ENCODE measurements around the gene LAMTOR3.
A peak's percentile ranks its signal among the peaks of the same experiment; 100 is the strongest.

Gene LAMTOR3, protein sequence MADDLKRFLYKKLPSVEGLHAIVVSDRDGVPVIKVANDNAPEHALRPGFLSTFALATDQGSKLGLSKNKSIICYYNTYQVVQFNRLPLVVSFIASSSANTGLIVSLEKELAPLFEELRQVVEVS

DNA sequence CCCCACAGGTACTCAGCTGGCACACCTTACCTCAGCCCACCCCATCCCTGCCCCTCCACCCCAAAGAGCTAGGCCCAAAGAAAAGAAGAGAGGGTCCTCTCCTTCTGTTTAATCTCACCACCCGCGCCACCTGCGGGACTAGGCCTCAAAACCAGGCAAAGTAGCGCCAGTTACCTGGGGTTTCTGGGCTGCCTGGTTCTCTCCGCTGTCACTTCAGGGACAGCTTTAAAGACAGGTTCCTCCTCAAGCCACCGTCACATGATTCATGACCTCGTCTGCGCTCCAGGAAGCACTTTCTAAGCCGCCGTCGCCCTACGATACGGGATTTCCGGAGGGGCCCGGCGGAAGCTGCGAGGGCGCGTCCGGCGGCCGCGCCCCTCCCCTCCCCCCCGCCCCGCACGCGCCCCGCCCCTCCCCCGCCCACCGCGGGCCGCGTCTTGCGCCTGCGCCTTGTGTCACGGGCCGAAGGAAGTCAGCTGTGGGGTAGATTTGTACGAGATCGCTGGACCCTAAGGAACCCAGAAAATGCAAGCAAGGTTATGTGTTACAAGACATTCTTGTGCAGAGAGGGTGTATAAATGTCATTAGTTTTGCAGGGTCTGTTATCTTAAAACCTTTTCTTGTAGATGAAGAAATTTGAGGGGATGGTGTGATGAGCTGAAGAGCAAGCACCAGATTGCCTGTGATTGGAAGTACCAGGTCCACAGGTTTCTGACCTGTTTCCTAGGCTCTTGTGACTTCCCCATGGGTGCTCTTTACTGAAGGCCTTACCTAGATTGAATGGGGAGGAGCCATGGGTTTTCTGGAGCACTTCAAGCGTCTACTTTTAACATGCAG is at the start of gene LAMTOR3:
LAMTOR3 (minus strand) TSS at position 267 of the 837 bp plus-strand sequence. CDS start 464 bp downstream, outside the sequence.
- Mint-ChIP-seq H3K4me1 (peaks cover 32% of the 10 kb centered on the region), H3K4me3 (peak within 1 kb of the TSS; percentile 99), H3K27ac (peak within 1 kb of the TSS; percentile 98), H3K27me3 (ENCODE audit: low read depth, poor library complexity) (no peaks in the 10 kb centered on the region), H3K36me3 (ENCODE audit: low read depth) (no peaks in the 10 kb centered on the region), H3K9me3 (no peaks in the 10 kb centered on the region)
- peak; percentile 81 for DNase-seq
- TF ChIP-seq, protein P1, sequence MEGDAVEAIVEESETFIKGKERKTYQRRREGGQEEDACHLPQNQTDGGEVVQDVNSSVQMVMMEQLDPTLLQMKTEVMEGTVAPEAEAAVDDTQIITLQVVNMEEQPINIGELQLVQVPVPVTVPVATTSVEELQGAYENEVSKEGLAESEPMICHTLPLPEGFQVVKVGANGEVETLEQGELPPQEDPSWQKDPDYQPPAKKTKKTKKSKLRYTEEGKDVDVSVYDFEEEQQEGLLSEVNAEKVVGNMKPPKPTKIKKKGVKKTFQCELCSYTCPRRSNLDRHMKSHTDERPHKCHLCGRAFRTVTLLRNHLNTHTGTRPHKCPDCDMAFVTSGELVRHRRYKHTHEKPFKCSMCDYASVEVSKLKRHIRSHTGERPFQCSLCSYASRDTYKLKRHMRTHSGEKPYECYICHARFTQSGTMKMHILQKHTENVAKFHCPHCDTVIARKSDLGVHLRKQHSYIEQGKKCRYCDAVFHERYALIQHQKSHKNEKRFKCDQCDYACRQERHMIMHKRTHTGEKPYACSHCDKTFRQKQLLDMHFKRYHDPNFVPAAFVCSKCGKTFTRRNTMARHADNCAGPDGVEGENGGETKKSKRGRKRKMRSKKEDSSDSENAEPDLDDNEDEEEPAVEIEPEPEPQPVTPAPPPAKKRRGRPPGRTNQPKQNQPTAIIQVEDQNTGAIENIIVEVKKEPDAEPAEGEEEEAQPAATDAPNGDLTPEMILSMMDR (IDR thresholded peaks at IDR 0.05), result no peak

DNA sequence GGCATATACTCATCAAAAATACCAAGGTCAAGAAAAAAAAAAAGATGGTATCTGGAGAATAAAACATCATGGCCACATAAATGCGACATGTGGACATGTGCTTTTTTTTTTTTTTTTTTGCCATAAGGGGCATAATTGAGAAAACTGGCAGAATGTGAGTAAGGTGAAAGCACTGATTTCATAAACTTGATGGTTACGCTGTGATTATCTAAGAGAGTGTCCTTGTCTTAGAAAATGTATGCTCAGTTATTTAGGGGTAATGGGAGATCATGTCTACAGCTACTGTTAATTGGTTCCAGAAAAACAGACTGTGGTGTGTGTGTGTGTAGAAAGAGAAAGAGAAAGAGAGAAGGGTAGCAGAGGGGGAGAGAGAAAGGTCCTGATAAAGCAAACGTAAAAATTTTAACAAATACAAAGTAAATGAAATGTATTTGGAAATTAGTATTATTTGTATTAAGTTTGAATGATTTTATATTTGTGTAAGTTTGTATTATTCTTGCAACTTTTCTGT is 44.1 kb upstream of the LAMTOR3 start:
- peaks cover 6% of the 10 kb centered on the region for H3K4me1 Mint-ChIP-seq
- no peaks in the 10 kb centered on the region for H3K27me3 Mint-ChIP-seq (ENCODE audit: low read depth, poor library complexity)
- TF ChIP-seq, protein P1 (IDR thresholded peaks at IDR 0.05), result no peak
- DNase-seq, result no peak
- H3K27ac Mint-ChIP-seq, result peak overlapping the region; percentile 17
- peaks cover 54% of the 10 kb centered on the region for H3K9me3 Mint-ChIP-seq
- H3K4me3 Mint-ChIP-seq, result no peak overlapping the region
- H3K36me3 Mint-ChIP-seq (ENCODE audit: low read depth), result peaks cover 81% of the 10 kb centered on the region

DNA sequence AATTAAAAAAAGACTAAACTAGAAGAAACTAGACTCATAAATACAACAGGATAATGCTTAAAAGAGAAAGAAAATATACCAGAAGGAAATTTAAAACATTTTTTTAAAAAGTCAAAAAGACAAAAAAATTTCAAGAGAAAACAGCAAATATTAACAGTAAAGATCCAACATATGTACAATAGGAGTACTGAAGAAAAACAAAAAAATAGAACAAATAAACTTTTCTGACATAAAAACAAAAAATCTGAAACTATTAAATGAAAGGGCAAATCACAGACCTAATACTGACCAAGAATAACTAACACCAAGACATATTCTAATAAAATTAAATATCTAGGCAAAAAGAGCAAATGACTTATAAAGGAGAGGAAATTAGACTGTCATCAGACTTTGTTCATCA is 40.7 kb upstream of the LAMTOR3 start:
- no peak overlapping the region for H3K4me3 Mint-ChIP-seq
- H3K36me3 Mint-ChIP-seq (ENCODE audit: low read depth), result peaks cover 90% of the 10 kb centered on the region
- peaks cover 63% of the 10 kb centered on the region for H3K9me3 Mint-ChIP-seq
- H3K27ac Mint-ChIP-seq, result no peak overlapping the region
- no peak for DNase-seq
- TF ChIP-seq, protein P1 (IDR thresholded peaks at IDR 0.05), result no peak
- H3K4me1 Mint-ChIP-seq, result no peaks in the 10 kb centered on the region
- H3K27me3 Mint-ChIP-seq (ENCODE audit: low read depth, poor library complexity), result no peaks in the 10 kb centered on the region

DNA sequence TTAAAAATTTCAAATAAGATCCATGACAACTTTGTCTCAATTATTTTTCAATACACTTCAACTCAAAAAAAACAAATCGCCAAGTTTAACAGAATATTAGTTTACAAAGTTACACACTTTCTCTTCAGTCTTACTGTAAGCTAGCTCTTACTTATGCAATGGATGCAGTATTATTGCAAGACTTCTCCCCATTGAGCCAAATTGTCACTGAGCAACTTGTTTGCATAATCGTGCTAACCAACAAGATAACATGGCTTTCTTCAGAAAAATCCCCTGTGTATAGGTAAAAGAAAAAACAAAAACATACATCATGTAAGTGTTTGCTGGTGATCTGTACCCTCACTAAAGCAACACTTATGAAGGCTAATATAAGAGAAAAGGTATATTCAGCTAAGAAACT is 33.3 kb upstream of the LAMTOR3 start:
- no peak overlapping the region for H3K27ac Mint-ChIP-seq
- H3K9me3 Mint-ChIP-seq, result peaks cover 17% of the 10 kb centered on the region
- no peaks in the 10 kb centered on the region for H3K27me3 Mint-ChIP-seq (ENCODE audit: low read depth, poor library complexity)
- TF ChIP-seq, protein P1 (IDR thresholded peaks at IDR 0.05), result no peak
- no peak overlapping the region for H3K4me3 Mint-ChIP-seq
- no peaks in the 10 kb centered on the region for H3K4me1 Mint-ChIP-seq
- DNase-seq, result no peak
- H3K36me3 Mint-ChIP-seq (ENCODE audit: low read depth), result peaks cover 46% of the 10 kb centered on the region

DNA sequence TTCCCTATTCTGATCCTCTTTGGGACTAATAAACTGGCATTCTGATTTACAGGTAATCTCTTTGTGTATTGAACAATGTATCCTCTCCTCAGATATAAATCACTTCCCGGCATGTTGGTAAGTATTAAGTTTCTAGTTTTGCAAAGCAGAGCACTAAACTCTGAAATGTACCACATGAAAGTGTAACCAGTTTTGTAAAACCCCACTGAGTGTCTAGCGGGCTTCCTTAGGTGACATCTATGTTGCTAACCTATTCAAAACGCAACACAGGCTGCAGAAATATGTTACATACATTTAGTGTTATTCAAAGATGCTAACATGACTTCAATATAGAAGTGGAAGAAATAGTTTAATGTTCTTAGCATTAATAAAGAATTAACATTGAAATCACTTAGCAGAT is 26.9 kb upstream of the LAMTOR3 start:
- Mint-ChIP-seq H3K27ac (no peak overlapping the region), H3K9me3 (peaks cover 10% of the 10 kb centered on the region), H3K27me3 (ENCODE audit: low read depth, poor library complexity) (no peaks in the 10 kb centered on the region), H3K4me1 (no peaks in the 10 kb centered on the region), H3K4me3 (no peak overlapping the region), H3K36me3 (ENCODE audit: low read depth) (peaks cover 47% of the 10 kb centered on the region)
- TF ChIP-seq, protein P1 (IDR thresholded peaks at IDR 0.05), result no peak
- DNase-seq, result no peak

Measured in nephron progenitor cell (in vitro differentiated cells).